Measurements from ENCODE around the gene BEND2.

Gene BEND2

DNA sequence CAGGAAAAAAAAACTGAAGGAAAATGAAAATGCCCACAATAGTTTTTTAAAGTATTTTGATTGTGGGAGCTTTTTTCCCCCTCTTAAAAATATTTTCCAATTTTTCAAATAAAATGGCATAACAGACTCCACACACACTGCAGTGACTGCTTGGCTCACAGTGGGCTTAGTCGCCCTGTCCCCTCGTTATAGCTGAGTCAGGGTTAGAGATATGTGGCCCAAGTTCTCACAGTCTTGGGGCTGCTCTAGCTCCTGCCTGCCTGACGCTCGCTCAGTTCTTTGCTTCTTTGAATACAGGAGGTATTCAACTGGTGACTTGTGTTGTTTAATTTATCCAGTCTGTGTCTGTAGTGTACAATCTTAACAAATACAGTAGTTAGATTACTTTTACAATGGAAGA, 47.7 kb downstream of the BEND2 start:
- H3K4me3 ChIP-seq (ENCODE audit: low read depth, low read length) = no peak overlapping the region
- DNase-seq (ENCODE audit: low read depth) = no peak
- TF ChIP-seq, protein P1, sequence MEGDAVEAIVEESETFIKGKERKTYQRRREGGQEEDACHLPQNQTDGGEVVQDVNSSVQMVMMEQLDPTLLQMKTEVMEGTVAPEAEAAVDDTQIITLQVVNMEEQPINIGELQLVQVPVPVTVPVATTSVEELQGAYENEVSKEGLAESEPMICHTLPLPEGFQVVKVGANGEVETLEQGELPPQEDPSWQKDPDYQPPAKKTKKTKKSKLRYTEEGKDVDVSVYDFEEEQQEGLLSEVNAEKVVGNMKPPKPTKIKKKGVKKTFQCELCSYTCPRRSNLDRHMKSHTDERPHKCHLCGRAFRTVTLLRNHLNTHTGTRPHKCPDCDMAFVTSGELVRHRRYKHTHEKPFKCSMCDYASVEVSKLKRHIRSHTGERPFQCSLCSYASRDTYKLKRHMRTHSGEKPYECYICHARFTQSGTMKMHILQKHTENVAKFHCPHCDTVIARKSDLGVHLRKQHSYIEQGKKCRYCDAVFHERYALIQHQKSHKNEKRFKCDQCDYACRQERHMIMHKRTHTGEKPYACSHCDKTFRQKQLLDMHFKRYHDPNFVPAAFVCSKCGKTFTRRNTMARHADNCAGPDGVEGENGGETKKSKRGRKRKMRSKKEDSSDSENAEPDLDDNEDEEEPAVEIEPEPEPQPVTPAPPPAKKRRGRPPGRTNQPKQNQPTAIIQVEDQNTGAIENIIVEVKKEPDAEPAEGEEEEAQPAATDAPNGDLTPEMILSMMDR (IDR thresholded peaks at IDR 0.05; ENCODE audit: low read depth, low read length, missing control alignments) = no peak

DNA sequence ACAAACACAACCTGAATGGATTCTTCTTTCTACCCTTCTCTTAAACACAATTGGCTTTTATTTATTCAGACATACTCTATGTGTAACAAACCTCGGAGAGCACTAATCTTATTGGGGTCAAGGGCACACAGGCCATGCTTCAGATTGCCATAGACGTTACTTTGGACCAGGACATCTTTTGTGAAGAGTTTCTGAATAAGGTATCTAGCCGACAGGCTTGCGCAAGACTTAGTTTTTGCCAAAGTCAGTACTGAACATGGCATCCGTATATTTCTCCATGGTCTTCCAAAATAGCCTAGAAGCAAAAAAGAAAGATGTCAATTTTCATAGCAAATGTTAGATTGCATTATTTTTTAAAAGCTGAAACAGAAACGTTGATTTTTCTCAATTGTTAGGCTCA, 49.8 kb downstream of the BEND2 start:
- DNase-seq (ENCODE audit: low read depth) = no peak
- no peak overlapping the region for H3K4me3 ChIP-seq (ENCODE audit: low read depth, low read length)
- TF ChIP-seq, protein P1 (IDR thresholded peaks at IDR 0.05; ENCODE audit: low read depth, low read length, missing control alignments) = no peak

DNA sequence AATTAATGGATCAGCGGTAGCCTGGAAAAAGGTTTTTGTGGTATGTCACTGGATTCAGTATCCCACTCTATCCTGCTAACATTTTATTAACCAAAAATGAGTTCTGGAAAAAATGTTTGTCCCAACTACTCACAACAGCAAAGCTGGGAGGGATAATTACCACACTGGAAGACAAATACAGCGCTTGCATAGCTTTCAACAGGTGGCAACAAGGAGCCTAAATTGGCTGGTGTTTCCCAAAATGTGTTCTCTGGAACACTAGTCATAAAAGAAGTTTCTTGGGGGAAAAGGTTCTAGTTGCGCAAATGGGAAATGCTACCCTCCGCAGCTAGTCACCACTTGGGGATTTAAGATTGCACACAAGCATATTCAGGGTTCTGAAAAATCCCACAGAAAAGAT, 54.6 kb downstream of the BEND2 start:
- TF ChIP-seq, protein P1 (IDR thresholded peaks at IDR 0.05; ENCODE audit: low read depth, low read length, missing control alignments) = no peak
- no peak overlapping the region for H3K4me3 ChIP-seq (ENCODE audit: low read depth, low read length)
- DNase-seq (ENCODE audit: low read depth) = no peak

DNA sequence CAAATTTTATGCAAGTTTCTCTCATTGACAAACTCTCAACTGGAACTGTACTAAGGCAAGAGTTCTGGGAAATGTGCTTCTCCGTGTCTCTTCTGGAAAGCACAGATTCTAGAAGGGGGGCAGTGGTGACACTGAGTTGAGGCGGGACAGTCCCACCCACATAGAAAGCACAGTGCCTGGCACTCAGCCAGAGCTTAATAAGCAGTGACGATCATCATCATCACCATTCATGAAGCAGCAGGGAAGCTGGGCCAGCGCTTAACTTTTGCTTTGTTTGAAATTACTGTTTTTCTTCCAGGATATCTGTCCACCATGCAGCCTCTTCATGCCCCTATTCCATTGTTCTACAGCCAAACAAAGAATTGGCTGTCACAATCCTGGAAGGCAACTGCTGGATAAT, 60.3 kb downstream of the BEND2 start:
- no peak for DNase-seq (ENCODE audit: low read depth)
- H3K4me3 ChIP-seq (ENCODE audit: low read depth, low read length) = no peak overlapping the region
- TF ChIP-seq, protein P1 (IDR thresholded peaks at IDR 0.05; ENCODE audit: low read depth, low read length, missing control alignments) = no peak

DNA sequence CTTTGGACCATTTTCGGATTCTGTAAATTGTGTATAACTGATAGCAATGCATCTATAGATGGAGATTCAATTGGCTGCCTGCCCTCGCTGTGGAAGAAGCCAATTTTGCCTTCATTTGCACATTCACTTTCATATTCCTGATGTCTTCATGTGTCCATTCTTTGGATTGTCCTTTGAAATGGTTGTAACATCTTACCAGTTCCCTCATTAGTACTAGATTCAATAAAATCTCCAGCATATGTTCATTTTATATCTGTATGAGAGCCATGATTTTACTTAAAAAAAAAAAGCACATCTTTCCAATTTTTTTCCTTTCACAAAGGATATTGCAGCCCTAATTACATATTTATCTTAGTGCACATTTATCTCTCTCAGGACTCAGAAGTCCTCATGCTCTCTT, 61.7 kb downstream of the BEND2 start:
- TF ChIP-seq, protein P1 (IDR thresholded peaks at IDR 0.05; ENCODE audit: low read depth, low read length, missing control alignments) = no peak
- no peak for DNase-seq (ENCODE audit: low read depth)
- H3K4me3 ChIP-seq (ENCODE audit: low read depth, low read length) = no peak overlapping the region

DNA sequence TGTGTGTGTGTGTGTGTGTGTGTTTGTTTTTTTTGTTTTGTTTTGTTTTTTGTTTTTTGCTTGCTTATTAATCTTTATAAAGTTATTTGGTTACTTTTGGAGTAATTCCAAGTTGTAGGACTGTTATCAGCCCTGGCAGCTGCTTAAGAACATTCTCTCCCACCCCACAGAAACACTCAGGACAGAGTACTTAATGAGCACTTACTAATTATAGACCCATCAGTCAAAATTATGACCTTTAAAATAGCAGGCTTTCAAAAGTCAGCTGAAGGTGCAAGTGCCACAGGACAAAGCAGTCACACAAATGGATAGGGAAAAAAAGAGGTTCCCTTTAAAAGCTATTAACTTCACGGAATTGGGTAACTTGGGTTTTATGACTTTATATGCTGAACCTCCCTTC, 69.0 kb downstream of the BEND2 start:
- no peak overlapping the region for H3K4me3 ChIP-seq (ENCODE audit: low read depth, low read length)
- DNase-seq (ENCODE audit: low read depth) = no peak
- TF ChIP-seq, protein P1 (IDR thresholded peaks at IDR 0.05; ENCODE audit: low read depth, low read length, missing control alignments) = no peak

DNA sequence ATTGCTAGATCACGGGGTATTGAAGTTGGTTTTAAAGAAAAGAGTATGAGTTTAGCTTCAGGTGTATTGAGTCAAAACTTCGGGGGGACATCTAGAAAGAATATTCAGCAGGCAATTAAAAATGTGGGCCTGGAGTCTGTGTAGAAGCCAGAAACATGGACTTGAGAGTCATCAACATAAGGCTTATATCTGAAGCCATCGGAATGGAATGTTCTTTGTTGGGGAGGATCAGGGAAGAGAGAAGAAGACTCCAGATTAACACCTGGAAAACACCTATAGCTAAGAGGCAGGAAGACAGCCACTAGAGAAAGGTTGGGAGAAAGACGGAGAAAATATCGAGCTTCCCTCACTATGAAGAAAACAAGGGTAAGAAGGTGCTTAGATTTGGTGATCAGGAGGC, 69.5 kb downstream of the BEND2 start:
- DNase-seq (ENCODE audit: low read depth) = no peak
- TF ChIP-seq, protein P1 (IDR thresholded peaks at IDR 0.05; ENCODE audit: low read depth, low read length, missing control alignments) = no peak

More for the DNA sequence above, 69.5 kb downstream of the BEND2 start:
- H3K4me3 ChIP-seq (ENCODE audit: low read depth, low read length) = no peak overlapping the region
